WTC11 (cell line): ENCODE measurements around the gene PLK3. TPM values are rescaled to one million over a fixed set of nuclear protein-coding genes. Genes with fewer than 3 reads are reported as not detected.

Source experiments
- ATF1 ChIP-seq: sonication (generic); formaldehyde crosslinking; IDR thresholded peaks from 2 replicates; pipeline ENCODE4 v1.8.1; 2023; ENCODE audit warnings: mild to moderate bottlenecking, moderate library complexity, missing genetic modification reagents
- CREM ChIP-seq: sonication (generic); formaldehyde crosslinking; IDR thresholded peaks from 2 replicates; pipeline ENCODE4 v1.8.1; 2022; ENCODE audit warnings: mild to moderate bottlenecking, missing genetic modification reagents, moderate library complexity
- E2F5 ChIP-seq: sonication (generic); formaldehyde crosslinking; IDR thresholded peaks from 2 replicates; pipeline ENCODE4 v1.8.1; 2022; ENCODE audit warnings: mild to moderate bottlenecking, moderate library complexity, missing genetic modification reagents
- ERG ChIP-seq: fragments of 250-450 bp; sonication (Bioruptor Pico); IDR thresholded peaks from 2 replicates; pipeline ENCODE4 v1.8.0; 2021; ENCODE audit warnings: mild to moderate bottlenecking
- ESRRA ChIP-seq: sonication (generic); formaldehyde crosslinking; IDR thresholded peaks from 2 replicates; pipeline ENCODE4 v1.8.1; 2022; ENCODE audit warnings: mild to moderate bottlenecking, missing genetic modification reagents, borderline replicate concordance
- GABPB1 ChIP-seq: sonication (generic); formaldehyde crosslinking; IDR thresholded peaks from 2 replicates; pipeline ENCODE4 v1.8.1; 2023; ENCODE audit warnings: mild to moderate bottlenecking, missing genetic modification reagents
- JUN ChIP-seq: sonication (generic); formaldehyde crosslinking; IDR thresholded peaks from 2 replicates; pipeline ENCODE4 v1.8.0; 2023; ENCODE audit warnings: mild to moderate bottlenecking, missing genetic modification reagents
- MAX ChIP-seq: sonication (generic); formaldehyde crosslinking; IDR thresholded peaks from 2 replicates; pipeline ENCODE4 v1.8.0; 2022; ENCODE audit warnings: mild to moderate bottlenecking, missing genetic modification reagents
- NFE2L1 ChIP-seq: sonication (generic); formaldehyde crosslinking; IDR thresholded peaks from 2 replicates; pipeline ENCODE4 v1.8.1; 2023; ENCODE audit warnings: missing genetic modification reagents
- NR2C2 ChIP-seq: sonication (generic); formaldehyde crosslinking; IDR thresholded peaks from 2 replicates; pipeline ENCODE4 v1.8.0; 2022; ENCODE audit warnings: mild to moderate bottlenecking, missing genetic modification reagents
- PREB ChIP-seq: sonication (generic); formaldehyde crosslinking; IDR thresholded peaks from 2 replicates; pipeline ENCODE4 v1.8.1; 2022; ENCODE audit warnings: mild to moderate bottlenecking, missing genetic modification reagents, moderate library complexity, borderline replicate concordance
- RELA ChIP-seq: sonication (generic); formaldehyde crosslinking; IDR thresholded peaks from 2 replicates; pipeline ENCODE4 v1.8.1; 2022; ENCODE audit warnings: missing genetic modification reagents, mild to moderate bottlenecking, borderline replicate concordance
- TCF7 ChIP-seq: sonication (generic); formaldehyde crosslinking; IDR thresholded peaks from 2 replicates; pipeline ENCODE4 v1.8.0; 2022; ENCODE audit warnings: mild to moderate bottlenecking, low read depth, missing genetic modification reagents, moderate library complexity
- TEAD1 ChIP-seq: sonication (generic); formaldehyde crosslinking; IDR thresholded peaks from 2 replicates; pipeline ENCODE4 v1.8.0; 2022; ENCODE audit warnings: mild to moderate bottlenecking, missing genetic modification reagents
- TP53 ChIP-seq: sonication (generic); formaldehyde crosslinking; IDR thresholded peaks from 2 replicates; pipeline ENCODE4 v1.8.1; 2023; ENCODE audit warnings: mild to moderate bottlenecking, missing genetic modification reagents
- USF1 ChIP-seq: sonication (generic); formaldehyde crosslinking; IDR thresholded peaks from 2 replicates; pipeline ENCODE4 v1.8.0; 2022; ENCODE audit warnings: mild to moderate bottlenecking, missing genetic modification reagents
- USF2 ChIP-seq: sonication (generic); formaldehyde crosslinking; IDR thresholded peaks from 2 replicates; pipeline ENCODE4 v1.8.1; 2023; ENCODE audit warnings: mild to moderate bottlenecking, missing genetic modification reagents, moderate library complexity
- ZNF232 ChIP-seq: sonication (generic); formaldehyde crosslinking; IDR thresholded peaks from 2 replicates; pipeline ENCODE4 v1.8.0; 2022; ENCODE audit warnings: mild to moderate bottlenecking, missing genetic modification reagents
- ZNF263 ChIP-seq: sonication (generic); formaldehyde crosslinking; IDR thresholded peaks from 2 replicates; pipeline ENCODE4 v1.8.1; 2022; ENCODE audit warnings: low read depth, mild to moderate bottlenecking, moderate library complexity, missing genetic modification reagents
- ZNF396 ChIP-seq: fragments of 250-450 bp; sonication (Bioruptor Pico); IDR thresholded peaks from 2 replicates; pipeline ENCODE4 v1.8.0; 2021; ENCODE audit warnings: mild to moderate bottlenecking, moderate library complexity, borderline replicate concordance
- ZNF512 ChIP-seq: sonication (generic); formaldehyde crosslinking; IDR thresholded peaks from 2 replicates; pipeline ENCODE4 v1.8.1; 2022; ENCODE audit warnings: missing genetic modification reagents, borderline replicate concordance
- ZNF532 ChIP-seq: fragments of 250-450 bp; sonication (Bioruptor Pico); IDR thresholded peaks from 2 replicates; pipeline ENCODE4 v1.9.0; 2021; ENCODE audit warnings: mild to moderate bottlenecking, borderline replicate concordance
- ZSCAN18 ChIP-seq: fragments of 250-450 bp; sonication (Bioruptor Pico); IDR thresholded peaks from 2 replicates; pipeline ENCODE4 v2.1.2; 2022; ENCODE audit warnings: mild to moderate bottlenecking, moderate library complexity
- total RNA-seq: library from RNA; stranded (reverse); gene quantifications from 3 replicates; pipeline ENCODE4 v1.2.3, GENCODE V29; 2021

PLK3 gene
- total RNA-seq, 1 experiment from 2014 or later = 16.4 TPM

- TF ChIP-seq PREB (0 out of 2 replicates have a peak, but pooled peaks have one; percentile 47), ZNF532 (CRISPR knock-in tag) (no peak), ERG (CRISPR knock-in tag) (no peak), USF2 (CRISPR knock-in tag) (peak; percentile 75), ZNF512 (CRISPR knock-in tag) (no peak), ZSCAN18 (no peak), NR2C2 (CRISPR knock-in tag) (no peak), E2F5 (CRISPR knock-in tag) (no peak), RELA (CRISPR knock-in tag) (0 out of 2 replicates have a peak, but pooled peaks have one; percentile 22), GABPB1 (CRISPR knock-in tag) (peak; percentile 72), MAX (CRISPR knock-in tag) (peak; percentile 97), CREM (CRISPR knock-in tag) (peak; percentile 99), TEAD1 (peak; percentile 90), TP53 (CRISPR knock-in tag) (no peak), USF1 (CRISPR knock-in tag) (peak; percentile 76; the same call in 1 of the 2 replicates), ATF1 (peak; percentile 50), ZNF263 (no peak), ZNF396 (CRISPR knock-in tag) (no peak), NFE2L1 (CRISPR knock-in tag) (peak; percentile 67), ESRRA (CRISPR knock-in tag) (peak; percentile 92), TCF7 (CRISPR knock-in tag) (no peak), ZNF232 (CRISPR knock-in tag) (peak; percentile 75), JUN (CRISPR knock-in tag) (peak; percentile 59; the same call in 1 of the 2 replicates)
These were observed 24.9 kb upstream of the PLK3 start, which contains the start of gene RPS8 (continued) for GRCh38 chr1:44775078-44775929.
